GM18505 (cell line): ENCODE data around the gene NFKBIE.

ENCODE experiments used
- ATAC-seq: cut with Tn5 transposase; IDR thresholded peaks from one replicate; pipeline ENCODE4 v1.9.1; 2021; ENCODE audit not compliant: unreplicated experiment
- POLR2A ChIP-seq: IDR thresholded peaks from 4 replicates; pipeline ENCODE4 v1.6.1; 2011; ENCODE audit warnings: borderline replicate concordance; ENCODE audit not compliant: insufficient read depth, insufficient read length; ENCODE audit errors: extremely low read depth

NFKBIE gene

DNA sequence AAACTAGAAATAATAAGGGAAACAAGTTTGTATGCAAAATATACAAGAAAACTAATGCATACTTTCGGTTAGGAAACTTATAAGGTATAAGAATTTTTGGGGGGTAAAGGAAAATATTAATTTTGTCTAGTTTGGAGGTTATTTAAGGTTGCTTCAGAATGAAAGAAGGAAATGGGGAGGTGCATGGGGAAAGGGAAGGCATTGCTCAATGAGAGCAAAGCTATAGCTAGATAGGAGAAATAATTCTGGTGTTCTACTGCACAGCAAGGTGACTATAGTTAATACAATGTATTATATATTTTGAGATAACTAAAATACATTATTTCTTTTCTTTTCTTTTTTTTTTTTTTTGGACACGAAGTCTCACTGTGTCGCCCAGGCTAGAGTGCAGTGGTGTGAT lies 54.1 kb downstream of the NFKBIE start:
- no peak for TF ChIP-seq POLR2A

More for the DNA sequence above, 54.1 kb downstream of the NFKBIE start:
- no peak for ATAC-seq
